ENCODE data around the gene KRT75.

DNA sequence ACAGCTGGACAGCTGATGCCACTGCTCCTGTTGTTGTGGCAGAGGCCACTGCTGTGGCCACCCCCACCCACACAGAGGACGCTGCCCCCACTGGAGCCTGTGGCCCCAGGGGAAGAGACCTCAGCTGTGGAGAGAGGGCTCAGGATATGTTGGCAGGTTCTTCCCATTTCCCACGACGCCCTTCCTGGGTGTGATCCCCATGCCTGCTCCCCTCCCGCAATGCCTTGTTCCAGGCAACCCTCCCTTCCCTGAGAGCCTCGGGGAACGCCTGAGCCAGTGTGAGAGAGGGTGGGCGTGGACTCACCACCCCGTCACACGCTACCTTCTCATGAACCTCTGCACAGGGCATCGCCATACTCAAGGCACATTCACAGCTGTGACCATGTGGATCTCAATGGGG, 22.4 kb downstream of the KRT75 start:
- TF ChIP-seq EZH2 (IDR thresholded peaks at IDR 0.05) (no peak), CTCF (IDR thresholded peaks at IDR 0.05) (no peak)

Data from neural progenitor cell (in vitro differentiated cells).